HG02884 (cell line): ENCODE results near the gene ROBO1.

Experiments
- ATAC-seq: cut with Tn5 transposase; IDR thresholded peaks from one replicate; pipeline ENCODE4 v1.9.1; 2021; ENCODE audit warnings: mild to moderate bottlenecking, moderate library complexity; ENCODE audit not compliant: unreplicated experiment

ROBO1 gene

GRCh38 chr3:78992830-78993229 is 775.0 kb downstream of the ROBO1 start:
- no peak for ATAC-seq

DNA sequence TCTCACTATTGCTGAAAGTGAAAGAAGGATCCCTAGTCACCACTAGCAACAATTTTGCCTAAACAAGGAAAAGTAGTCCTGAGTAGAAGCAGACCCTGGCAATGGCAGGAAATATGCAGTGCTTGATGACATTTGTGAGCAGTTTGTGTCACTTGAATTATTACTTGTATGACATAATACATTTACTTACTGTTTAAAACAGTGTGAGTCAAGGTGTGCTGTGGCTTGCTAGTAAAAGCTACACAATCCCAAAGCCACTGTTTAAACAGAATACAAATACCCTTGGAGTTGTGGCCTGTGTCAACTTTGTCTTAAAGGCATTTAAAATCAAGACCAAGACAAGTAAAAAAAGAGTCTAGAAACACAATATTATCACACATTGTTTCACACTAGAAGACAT is 775.4 kb downstream of the ROBO1 start:
- no peak for ATAC-seq

DNA sequence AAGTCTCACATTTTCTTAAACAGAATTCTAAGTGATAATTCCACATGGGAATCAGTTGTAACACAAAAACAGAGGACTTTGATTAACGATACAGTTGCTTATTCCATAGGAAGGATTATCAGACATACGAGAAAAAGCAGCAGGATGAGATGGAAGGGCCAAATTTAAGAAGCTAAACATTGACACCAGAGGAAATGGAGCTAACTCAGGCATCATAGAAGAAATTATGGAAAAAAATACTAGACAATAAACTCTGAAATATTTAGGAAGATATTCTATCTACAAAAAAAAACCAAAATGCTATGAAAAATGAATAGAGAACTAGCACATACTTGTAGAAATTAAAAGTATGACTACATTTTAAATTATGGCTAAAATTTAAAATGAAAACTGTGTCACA is 776.1 kb downstream of the ROBO1 start:
- ATAC-seq: no peak

- no peak for ATAC-seq
Measured at GRCh38 chr3:78990156-78990555, 777.6 kb downstream of the ROBO1 start.

DNA sequence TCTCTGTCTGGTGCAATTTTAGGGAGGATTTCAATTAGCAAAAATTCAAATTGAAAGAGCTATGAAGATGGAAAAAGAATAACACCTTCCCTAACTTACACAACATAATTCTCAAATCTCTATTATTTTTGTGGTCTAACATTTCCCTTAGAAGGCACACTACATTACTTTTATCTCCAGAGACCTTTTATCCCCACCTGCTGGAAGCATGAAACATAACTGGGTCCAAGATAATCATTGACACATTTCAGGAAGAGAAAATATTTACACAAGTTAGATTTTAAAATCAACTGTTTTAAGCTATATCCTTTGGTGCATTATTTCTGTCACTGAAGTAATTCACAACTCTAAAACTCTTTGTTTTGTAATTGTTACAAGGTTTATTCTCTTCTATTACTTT is 779.5 kb downstream of the ROBO1 start:
- ATAC-seq: no peak

DNA sequence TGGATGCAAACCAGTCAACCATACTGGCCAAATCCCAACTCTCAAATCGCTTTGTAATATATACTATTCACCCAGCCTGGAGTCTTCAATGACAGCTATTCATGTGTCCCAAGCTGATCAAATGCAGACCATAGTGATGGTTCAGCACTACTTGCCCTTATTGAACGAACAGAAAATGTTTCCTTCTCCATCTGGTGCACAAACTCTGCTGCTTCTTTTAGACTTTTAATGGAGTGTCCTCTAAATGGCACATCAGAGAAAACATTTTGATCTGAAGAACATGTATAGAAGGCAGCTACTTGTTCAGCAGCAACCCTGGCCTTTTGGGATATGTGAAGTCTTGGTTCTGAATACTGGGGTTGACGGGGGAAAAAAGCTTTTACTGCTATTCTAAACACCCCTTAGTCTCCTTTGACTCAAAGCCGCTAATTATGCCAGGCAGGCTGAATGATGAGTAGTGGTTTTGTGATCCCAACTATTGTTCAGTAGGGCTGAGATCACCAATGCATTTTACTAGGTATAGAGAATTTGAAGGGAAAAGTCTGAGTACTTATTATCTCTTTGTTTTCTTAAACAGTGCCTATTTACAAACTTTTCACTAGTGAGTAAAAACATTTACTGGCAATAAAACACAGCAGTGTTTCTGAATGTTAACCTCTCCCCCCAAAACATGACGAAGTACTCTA is 781.2 kb downstream of the ROBO1 start:
- no peak for ATAC-seq

- ATAC-seq: no peak
Measured at GRCh38 chr3:78985981-78986380, 781.8 kb downstream of the ROBO1 start.

DNA sequence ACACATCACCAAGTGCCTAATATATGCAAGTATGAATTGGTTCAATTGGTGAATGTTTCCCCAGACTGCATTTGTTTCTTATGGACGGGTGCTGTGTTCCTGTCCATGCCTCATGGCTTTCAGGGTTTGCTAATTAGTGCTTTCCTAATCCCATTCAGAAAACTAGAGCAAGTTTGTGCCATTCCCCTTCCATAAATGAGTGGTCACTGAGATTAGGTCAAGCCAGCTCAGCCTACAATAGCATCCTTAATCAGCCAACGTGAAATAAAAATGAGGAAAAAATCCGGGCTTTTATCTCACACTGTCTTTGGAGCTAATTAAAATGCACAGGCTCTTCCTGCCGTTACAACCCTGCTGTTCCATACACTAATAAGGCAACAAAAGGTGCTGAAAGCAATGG is 788.8 kb downstream of the ROBO1 start:
- no peak for ATAC-seq

GRCh38 chr3:78978037-78978436 is 789.8 kb downstream of the ROBO1 start:
- no peak for ATAC-seq

GRCh38 chr3:78977073-78977472 is 790.7 kb downstream of the ROBO1 start:
- ATAC-seq: no peak

- ATAC-seq: no peak
Measured at GRCh38 chr3:78976200-78976599, 791.6 kb downstream of the ROBO1 start.

DNA sequence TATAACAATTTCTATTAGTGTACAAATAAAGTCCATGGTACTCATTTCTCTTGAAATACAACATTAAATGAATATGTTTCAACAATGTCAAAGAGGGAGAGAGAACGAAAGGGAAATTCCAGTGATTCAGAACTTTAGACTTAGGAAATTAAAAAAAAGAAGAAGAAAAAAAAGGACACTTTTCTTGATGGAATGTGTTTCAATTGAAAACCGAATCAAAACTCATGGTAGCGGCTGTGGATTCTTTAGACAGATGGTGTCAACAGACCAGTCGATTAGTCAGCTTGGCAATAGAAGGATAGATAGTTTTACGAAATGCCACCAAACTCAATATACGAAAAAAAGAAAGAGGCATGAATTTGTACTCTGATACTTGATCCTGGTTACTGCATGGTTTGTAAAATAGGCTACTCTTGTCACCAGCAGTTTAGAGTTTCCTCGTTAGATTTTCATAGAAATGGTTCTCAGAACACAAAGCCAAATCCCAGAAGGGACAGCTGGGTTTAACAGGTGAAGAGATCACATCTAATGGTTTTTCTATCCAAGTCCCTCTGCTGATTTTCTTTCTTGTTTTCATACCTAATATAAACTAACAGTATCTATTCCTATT is 793.5 kb downstream of the ROBO1 start:
- ATAC-seq: no peak

DNA sequence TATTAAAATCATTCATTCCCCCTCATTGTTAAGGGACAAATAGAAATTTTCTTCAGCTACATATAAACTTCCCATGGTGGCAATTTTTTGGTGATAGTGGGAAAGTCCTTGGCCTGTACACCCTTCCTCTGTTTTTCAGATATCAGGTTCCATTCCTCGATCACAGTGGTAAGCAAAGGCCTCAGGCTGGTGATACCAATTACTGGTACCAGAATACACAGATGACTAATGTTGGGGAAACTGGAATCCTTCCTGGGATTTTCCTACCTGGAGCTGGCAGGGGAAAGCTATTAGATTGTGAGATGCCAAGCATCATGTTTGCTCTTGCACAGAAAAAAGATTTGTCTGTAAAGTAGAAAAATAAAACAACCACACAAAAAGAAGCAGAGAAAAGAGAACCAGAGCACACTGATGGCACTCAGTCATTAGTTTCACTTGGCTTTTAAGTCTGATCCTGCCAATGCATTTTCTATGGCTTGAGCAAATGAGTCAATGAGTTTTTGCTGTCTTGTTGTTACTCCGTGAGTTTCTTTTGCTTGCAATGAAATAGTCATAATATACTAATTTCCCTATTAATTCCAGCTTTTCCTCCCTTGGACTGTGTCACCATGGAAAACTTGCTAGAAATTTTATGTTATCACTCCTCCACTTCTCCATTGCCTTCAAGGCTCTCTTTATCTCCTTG is 795.0 kb downstream of the ROBO1 start:
- no peak for ATAC-seq

DNA sequence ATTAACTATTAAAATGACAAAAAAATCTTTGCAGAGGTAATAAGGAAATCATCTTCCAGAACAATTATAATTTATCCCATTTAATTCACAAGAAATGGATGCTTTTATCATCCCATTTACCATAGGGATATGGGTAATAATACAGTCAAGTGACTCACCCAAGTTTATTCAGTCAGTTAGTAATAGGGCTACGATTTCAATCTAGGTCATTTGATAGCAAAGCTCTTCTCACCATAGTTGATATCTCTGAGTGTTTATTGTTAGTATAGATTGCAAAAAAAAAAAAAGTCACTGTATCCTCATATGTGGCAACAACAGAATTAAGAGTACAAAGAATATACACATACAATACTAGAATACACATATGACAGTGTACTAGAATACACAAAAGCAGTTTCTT is 797.1 kb downstream of the ROBO1 start:
- ATAC-seq: no peak

DNA sequence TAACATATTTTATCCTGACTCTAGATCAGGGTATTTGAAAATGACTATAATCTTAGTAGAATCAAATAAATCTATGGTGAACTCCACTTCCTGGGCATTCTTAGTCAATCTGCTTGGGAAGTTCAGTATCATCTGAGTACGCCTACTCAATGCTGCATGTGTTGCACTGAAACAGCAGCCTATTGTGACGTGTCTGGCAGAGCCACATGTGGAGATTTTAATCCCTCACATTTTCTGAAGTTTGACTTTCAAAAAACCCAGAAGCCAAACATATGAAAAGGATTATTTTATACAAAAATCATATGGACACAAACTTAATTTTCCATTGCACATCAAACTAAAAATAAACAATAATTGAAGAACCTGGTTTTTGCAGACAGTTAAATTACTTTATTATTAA is 798.3 kb downstream of the ROBO1 start:
- no peak for ATAC-seq

GRCh38 chr3:78967061-78967460 is 800.7 kb downstream of the ROBO1 start:
- no peak for ATAC-seq

DNA sequence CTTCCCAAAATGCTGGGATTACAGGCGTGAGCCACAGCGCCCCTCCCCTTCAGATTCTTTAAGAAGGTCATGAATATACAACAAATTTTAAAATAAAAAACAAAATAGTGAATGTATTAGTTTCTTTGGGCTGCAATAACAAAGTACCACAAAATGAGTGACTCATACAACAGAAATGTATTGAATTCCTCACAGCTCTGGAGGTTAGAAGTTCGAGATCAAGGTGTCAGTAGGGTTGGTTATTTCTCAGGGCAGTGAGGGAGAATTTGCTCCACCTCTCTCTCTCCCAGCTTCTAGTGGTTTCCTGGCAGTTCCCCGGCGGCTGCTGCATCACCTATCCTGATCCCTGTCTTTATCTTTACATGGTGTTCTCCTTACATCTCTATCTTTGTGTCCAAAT is 804.0 kb downstream of the ROBO1 start:
- no peak for ATAC-seq

- no peak for ATAC-seq
Measured at GRCh38 chr3:78957456-78957855, 810.3 kb downstream of the ROBO1 start.

DNA sequence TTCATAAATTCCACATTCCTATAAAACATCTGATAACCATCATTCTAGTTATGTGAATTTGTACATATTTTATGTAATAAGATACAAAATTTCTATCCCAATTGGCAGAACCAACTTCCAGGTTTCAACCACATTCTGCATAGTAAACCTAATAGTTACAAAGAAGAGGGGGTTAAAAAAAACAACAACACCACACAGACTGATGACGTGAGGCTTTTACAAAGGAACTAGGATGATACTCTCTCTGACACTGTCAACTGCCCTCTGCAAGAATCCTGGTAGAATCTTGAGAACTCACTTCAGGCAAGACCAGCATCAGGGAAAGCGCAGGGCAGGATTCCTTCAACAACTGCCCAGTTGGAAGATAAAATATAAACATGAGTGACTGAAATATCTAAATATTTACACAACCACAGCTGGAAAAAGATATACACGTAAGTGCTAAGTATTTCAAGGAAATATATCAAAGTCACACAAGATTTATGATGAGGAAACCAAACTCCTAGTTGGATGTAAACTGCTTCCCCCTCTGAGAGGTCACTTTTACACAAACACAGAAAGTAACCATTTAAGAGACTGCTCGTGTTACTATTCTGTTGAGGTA is 816.4 kb downstream of the ROBO1 start:
- ATAC-seq: no peak

DNA sequence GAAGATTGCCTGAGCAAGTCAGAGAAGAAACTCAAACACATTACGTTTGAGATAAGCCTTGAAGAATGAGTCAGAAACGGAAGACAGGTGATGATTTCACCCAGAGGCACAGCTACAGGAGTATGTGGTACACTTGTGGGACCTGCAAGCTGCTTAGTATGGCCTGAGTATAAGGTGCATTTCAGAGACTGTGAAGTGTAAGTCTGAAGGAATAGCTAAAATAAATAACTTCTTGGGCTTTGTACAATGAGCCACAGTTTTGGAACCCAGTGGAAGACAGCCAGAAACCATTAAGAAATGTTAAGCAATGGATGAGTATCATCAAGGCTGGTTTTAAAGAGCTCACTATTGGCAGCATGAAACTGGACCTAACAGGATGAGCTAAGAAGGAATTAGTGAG is 826.2 kb downstream of the ROBO1 start:
- ATAC-seq: no peak

DNA sequence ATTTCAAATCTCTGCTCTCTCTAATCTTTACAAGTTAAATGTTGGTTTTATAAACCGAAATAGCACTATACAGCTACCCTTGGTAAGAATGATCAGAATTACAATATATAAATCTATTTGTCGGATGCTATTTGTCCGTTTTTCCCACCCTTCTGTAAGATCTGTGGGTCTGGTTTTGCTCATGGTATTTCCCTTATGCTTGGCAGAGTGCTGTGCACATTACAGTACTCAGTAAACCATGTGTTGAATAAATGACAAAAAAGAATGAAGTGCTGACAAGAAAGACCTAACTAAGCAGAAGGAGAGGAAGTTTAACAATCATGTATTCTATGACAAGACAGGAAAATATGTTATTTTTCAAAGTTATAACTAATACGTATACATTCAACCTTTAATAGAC is 827.2 kb downstream of the ROBO1 start:
- ATAC-seq: no peak

DNA sequence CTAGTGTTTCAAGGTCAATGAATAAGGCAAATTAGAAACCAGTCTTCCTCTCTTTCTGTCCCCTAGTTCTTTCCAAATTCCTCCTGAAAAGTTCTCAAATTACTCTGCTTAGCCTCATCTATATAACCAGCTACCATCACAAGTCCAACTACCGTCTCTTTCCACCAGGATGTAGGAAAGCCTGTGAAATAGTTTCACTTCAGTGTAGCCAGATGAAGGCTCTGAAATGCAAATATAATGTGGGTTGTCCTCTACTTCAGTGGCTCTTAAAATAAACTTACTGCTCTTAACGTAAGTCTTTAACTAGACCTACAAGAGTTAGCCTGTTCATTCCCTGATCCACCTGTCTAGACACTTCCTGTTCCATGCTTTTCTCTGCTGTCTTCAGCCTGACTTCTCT is 827.7 kb downstream of the ROBO1 start:
- no peak for ATAC-seq
